Stimulated activated CD4-positive, alpha-beta T cell treated with anti-CD3 and anti-CD28 coated beads, Interleukin-2, amount 100 ng/mL, for 24 hours (primary cell): ENCODE results near the gene PRPF6.
"Not testable (repeated sequence)": the region's sequence is repeated elsewhere in the genome, so short reads cannot be mapped to it uniquely, and the experiment has no call there.

ENCODE experiments used
- DNase-seq, 2 donors: peaks; one replicate each; pipeline ENCODE4 v3.0.0-alpha.2; 2020

The PRPF6 gene

DNA sequence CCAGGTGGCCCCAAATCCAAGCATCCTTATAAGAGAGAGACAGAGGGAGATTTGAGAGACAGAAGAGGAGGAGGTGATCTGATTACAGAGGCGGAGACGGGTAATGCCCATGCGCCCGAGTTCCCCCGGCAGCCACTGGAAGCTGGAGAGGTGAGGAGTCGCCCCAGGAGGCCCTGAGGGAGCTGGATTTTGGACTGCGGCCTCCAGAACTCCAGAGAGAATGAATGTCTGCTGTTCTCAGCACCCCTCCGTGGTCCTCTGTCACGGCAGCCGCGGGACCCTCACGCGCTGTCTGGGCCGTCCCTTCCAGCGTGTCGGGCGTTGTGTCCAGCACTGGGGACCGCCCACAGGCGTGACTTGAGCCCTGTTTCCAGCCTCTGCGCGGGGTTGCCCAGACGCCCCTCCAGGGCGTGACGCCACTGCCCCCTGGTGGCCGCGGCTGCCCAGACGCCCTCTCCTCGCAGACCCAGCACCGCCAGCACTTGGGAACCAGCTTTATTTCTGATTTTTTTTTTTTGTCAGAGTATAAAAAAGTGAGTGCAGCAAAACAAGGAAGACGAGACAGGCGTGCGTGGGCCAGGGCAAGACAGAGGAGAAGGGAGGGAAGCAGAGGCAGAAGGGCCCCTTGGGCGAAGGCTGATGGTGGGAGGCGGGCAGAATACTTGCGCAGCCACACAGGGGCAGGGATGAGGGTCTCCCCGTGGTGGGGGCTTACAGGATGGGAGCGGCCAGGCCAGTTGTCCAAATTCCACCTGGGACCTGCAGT, 7.1 kb upstream of the PRPF6 start:
- peak; percentile 85 for DNase-seq

- DNase-seq, result no peak
These were observed 6.3 kb upstream of the PRPF6 start for GRCh38 chr20:63974402-63975200.

DNA sequence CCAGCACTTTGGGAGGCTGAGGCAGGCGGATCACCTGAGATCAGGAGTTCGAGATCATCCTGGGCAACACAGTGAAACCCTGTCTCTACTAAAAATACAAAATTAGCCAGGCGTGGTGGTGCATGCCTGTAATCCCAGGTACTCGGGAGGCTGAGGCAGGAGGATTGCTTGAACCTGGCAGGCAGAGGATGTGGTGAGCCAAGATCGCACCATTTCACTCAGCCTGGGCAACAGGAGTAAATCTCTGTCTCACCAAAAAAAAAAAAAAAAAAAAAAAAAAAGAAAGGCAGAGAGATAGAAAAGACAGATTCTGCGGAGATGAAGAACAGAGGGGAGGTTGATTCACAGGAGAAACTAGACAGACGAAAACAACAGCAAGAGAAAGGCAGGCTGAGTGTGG, 4.4 kb upstream of the PRPF6 start:
- DNase-seq, result not testable (repeated sequence)

- DNase-seq, result no peak
These were observed 3.8 kb upstream of the PRPF6 start for GRCh38 chr20:63976980-63977738.

DNA sequence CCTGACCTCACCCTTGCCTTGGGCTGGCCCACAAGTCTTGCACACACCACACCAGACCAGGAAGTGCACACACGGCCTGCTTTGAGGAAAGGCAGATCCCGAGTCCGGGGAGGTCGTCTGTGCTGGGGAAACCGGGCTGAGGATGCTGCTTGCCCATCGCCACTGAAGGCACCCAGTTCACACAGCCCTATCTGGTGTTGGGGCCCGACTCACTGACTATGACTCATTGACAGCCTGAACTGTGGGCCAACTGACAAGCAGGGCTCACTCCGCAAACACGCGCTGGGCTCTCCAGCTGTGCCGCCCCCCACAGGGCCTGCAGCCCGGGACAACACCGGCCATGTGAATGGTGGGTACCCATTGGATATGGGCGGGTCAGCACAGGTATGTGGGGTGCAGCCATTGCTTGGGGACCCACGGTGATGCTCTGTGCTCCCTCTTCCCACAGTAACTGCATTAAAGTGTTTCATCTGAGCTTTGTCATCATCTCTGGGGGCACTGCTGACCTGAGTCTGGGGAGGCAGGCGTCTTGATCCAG, 3.1 kb upstream of the PRPF6 start:
- peak; percentile 69 for DNase-seq

GRCh38 chr20:63978319-63979228, 2.4 kb upstream of the PRPF6 start:
- peak; percentile 65 to 81 for DNase-seq

GRCh38 chr20:63979229-63979556, 1.7 kb upstream of the PRPF6 start:
- no peak for DNase-seq

- peak; percentile 87 to 91 for DNase-seq
These were observed 1.2 kb upstream of the PRPF6 start, which contains the start of gene SAMD10 for GRCh38 chr20:63979557-63980316. Gene SAMD10 (minus strand): TSS chr20:63979642. CDS start chr20:63979467, 175 bp downstream.

DNA sequence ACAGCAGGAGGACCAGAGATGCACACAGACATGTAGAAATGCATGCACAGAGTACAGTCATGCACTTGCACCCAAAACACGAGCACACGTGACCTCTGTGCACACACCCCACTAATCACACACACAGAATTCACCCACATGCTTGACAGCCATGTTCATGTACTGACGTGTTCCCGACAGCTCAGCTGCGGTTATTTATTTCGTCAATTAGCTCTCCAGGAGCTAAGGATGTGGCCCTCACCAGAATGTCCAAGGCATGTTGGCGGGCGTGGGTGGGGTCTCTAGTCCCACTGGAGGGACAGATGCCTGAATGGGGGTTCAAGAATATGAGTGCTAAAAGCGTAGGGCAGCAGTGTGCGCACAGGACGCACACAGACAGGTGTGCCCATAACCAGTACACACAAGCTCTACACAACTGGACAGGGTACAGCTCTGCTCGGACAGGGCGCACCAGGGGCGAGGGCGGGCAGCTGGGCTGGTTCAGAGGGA, 571 bp upstream of the PRPF6 start:
- peak in 1 of 2 donors; percentile 53 for DNase-seq

DNA sequence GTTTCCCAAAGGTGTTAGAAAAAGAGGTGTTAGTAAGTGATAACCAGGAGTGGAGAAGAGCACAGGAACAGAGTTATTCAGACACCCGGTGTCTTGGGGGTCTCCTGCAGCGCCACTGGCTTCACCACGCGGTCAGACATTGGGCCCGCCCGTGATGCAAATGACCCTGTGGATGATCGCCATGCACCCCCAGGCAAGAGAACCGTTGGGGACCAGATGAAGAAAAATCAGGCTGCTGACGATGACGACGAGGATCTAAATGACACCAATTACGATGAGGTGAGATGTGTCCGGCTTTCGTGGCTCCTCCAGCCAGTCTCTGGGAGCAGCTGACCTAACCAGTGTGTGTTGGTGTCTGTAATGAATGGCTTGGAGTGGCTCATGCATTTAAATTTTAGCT, 2.0 kb downstream of the PRPF6 start:
- DNase-seq, result no peak

DNA sequence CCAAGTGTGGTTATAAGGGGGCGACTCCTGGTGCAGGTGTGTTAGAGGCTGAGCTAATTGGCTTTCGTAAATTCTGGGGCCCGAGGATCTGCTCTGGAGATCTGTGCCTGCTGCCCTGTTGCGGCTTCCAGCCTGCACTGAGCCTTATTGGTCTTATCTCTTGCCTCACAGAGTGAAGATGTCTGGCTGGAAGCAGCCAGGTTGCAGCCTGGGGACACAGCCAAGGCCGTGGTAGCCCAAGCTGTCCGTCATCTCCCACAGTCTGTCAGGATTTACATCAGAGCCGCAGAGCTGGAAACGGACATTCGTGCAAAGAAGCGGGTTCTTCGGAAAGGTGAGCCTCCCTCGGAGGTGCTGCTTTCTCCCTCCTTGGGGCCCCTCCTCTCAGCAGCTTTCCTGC, 20.0 kb downstream of the PRPF6 start:
- no peak for DNase-seq

- no peak for DNase-seq
These were observed 20.7 kb downstream of the PRPF6 start for GRCh38 chr20:64001607-64002011.

GRCh38 chr20:64003960-64004725, 23.2 kb downstream of the PRPF6 start:
- DNase-seq, result no peak

GRCh38 chr20:64005394-64005793, 24.5 kb downstream of the PRPF6 start:
- no peak for DNase-seq

GRCh38 chr20:64006490-64006889, 25.6 kb downstream of the PRPF6 start:
- DNase-seq, result no peak

DNA sequence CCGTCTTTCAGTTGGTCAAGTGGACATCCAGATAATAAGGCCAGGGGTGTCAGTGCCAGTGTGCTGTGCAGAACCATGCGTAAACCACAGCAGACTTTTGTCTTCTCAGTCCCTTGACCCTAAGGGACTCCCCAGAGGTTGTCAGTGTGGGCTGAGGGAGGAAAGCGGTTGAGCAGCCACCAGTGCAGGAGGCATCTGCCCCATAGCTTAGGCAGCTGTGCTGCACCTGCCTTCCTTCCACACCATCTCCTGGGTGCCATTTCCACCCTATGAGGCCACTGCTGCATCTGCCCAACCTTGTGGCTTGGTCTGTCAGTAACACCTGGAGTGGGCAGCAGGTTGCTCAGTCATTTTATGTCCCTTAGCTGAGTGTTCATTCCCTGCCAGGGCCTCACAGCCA, 26.0 kb downstream of the PRPF6 start:
- DNase-seq, result no peak

GRCh38 chr20:64009811-64010387, 29.0 kb downstream of the PRPF6 start:
- DNase-seq, result no peak

DNA sequence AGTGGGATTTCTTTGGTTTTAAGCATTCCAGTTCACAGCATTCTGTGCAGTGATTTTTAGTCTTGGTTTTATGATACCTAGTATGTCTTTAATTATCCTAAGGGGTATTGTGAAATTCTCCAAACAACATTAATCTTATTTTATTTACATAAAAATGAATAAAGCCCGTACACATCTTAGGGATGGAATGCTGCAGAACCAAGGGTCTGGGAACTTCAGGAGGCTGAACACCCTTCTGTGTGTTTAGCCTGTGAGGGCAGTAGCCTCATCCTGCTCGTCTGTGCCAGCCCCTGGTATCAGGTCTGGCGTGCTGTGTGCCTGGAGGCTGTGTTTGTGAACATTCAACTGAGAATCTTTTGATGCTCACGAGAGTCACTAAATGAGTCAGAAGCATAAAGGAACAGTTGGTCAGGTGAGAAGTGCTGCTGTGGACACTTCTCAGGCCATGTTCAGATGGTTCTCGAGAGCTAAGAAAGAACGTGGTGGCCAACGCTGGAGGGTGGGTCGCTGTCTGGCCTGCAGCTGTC, 29.8 kb downstream of the PRPF6 start:
- DNase-seq, result no peak

DNA sequence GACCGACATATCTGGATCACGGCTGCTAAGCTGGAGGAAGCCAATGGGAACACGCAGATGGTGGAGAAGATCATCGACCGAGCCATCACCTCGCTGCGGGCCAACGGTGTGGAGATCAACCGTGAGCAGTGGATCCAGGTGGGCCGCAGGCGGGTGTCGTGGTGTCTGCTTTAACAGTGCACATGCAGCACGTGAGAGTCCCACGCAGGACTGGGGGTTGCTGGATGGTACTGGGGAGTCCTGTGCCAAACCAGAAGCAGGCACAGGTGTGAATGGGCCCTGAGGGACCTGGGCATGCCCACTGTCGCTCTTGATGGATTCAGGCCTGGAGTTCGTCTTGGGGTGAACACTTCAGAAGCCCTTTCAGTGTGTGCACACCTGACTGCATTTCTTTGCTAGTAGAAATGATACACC, 30.4 kb downstream of the PRPF6 start:
- DNase-seq, result no peak
